ENCODE data around the gene RTL1.

GRCh38 chr14:100866666-100867630 lies 36.6 kb downstream of the RTL1 start:
- TF ChIP-seq CTCF (conservative IDR thresholded peaks at IDR 0.05; ENCODE audit: low read depth, low read length) = no peak
- no peak for TF ChIP-seq EZH2 (IDR thresholded peaks at IDR 0.05; ENCODE audit: low read length, unreplicated experiment)

All from PC-3 (cell line).